ENCODE results near the gene SREK1. TPM values are rescaled to one million over a fixed set of nuclear protein-coding genes. Genes with fewer than 3 reads are reported as not detected.

Gene SREK1
- total RNA-seq, 1 experiment from 2014 or later: 65.6 TPM

DNA sequence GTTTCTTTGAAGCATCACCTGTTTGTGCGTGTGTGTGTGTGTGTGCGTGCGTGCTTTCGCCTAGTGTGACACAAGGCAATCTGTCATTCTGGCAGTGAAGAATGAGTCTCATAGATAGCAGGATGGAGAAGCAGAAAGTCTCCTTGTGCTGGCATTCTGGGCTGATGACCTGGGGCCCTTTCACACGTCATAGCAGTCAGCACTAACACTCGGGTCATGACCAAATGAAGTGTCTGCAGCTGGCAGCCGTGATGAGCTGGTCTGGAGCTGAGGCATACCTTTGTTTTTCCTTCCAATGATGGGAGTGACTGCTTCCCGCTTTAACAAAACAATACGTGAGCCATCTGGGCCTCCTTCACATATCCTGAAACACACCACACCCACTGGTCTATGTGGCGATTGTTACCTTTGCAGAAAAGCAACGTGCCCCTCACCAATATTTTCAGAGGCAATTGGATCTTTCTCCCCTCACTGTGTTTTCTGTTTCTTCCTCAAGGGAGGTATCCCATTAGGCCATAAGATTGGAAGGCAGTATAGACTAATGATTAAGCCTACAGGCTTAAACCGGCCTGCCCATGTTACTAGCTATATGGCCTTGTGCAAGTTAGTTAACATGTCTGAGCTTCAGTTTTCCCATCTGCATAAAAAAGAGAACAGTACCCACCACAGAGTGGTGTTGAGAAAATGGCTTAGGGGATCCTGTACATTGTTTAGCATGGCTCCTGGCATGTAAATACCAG, 88.8 kb downstream of the SREK1 start:
- ATAC-seq (no peak), DNase-seq (ENCODE audit: low read depth, low spot score) (no peak)
- BruUV-seq (replicated peaks): no TSS peak
- H3K27ac ChIP-seq (ENCODE audit: low read depth, low read length): no peak overlapping the region
- H3K36me3 ChIP-seq (ENCODE audit: control insufficient read depth in 1 of 2, insufficient read depth in 2 of 2, low read length in 2 of 2): no peaks in the 10 kb centered on the region
- intact Hi-C loops (cut with micrococcal nuclease): no loop called here
- ChIA-PET RAD21 (ENCODE audit: low non-redundant PET in 1 of 2, low total read pairs in 2 of 2, uncharacterized antibody in 2 of 2, unreplicated experiment in 2 of 2) (no interaction called here), POLR2A (no interaction called here), CTCF (no interaction called here)
- H3K9me3 ChIP-seq (ENCODE audit: control insufficient read depth in 1 of 2, insufficient read depth in 1 of 2, low read depth in 1 of 2, low read length in 2 of 2): no peaks in the 10 kb centered on the region
- H3K27me3 ChIP-seq (ENCODE audit: insufficient read depth, low read length): 0 out of 2 replicates have a peak, but pooled peaks cover 8% of the 10 kb centered on the region
- no peaks in the 10 kb centered on the region for H3K4me1 ChIP-seq (ENCODE audit: control insufficient read depth in 1 of 2, insufficient read depth in 2 of 2, low read length in 2 of 2)
- no peak overlapping the region for H3K9ac ChIP-seq (ENCODE audit: low read length)
- H3K4me3 ChIP-seq (replicated peaks in 1 of 2; ENCODE audit: low read depth in 1 of 2, low read length in 2 of 2): no peak overlapping the region
- H3K9me2 ChIP-seq (ENCODE audit: insufficient read depth): no peaks in the 10 kb centered on the region
- H4K20me1 ChIP-seq (ENCODE audit: insufficient read depth): no peaks in the 10 kb centered on the region
- no peak overlapping the region for H3K4me2 ChIP-seq (ENCODE audit: low read length)
- H2AFZ ChIP-seq (ENCODE audit: low read depth, low read length, poor library complexity, severe bottlenecking): no peak overlapping the region
- no peaks in the 10 kb centered on the region for H3K79me2 ChIP-seq (ENCODE audit: insufficient read depth, low read length)
- TF ChIP-seq JUND (IDR thresholded peaks at IDR 0.05): no peak
- no peak for TF ChIP-seq FOSL1 (IDR thresholded peaks at IDR 0.05; ENCODE audit: low read depth)
- TF ChIP-seq EZH2phosphoT487 (IDR thresholded peaks at IDR 0.05; ENCODE audit: borderline replicate concordance): no peak

Other genes with a start within 250 kb of the SREK1 start
- 57.4 TPM for gene ERBIN, start 217.7 kb upstream of the SREK1 start, total RNA-seq (2021; ENCODE audit: unreplicated experiment)